MG63 (cell line): ENCODE data around the gene BLVRA. TPM values are rescaled to one million over a fixed set of nuclear protein-coding genes. Genes with fewer than 3 reads are reported as not detected.
"Not testable (repeated sequence)": the region's sequence is repeated elsewhere in the genome, so short reads cannot be mapped to it uniquely, and the experiment has no call there.

Source experiments
- DNase-seq: peaks from one replicate; pipeline ENCODE4 v3.0.0-alpha.2; 2020
- H3K27me3 ChIP-seq: fragments of 250-450 bp; sonication (Bioruptor Pico); 2 replicates; pipeline ENCODE4 v1.5.1; 2020; ENCODE audit warnings: mild to moderate bottlenecking, moderate library complexity
- H3K36me3 ChIP-seq: fragments of 250-450 bp; sonication (Bioruptor Pico); 2 replicates; pipeline ENCODE4 v1.5.1; 2020; ENCODE audit warnings: mild to moderate bottlenecking, moderate library complexity
- H3K4me3 ChIP-seq: fragments of 250-450 bp; sonication (Bioruptor Pico); 2 replicates; pipeline ENCODE4 v1.5.1; 2020; ENCODE audit warnings: mild to moderate bottlenecking, moderate library complexity
- H3K9me3 ChIP-seq: fragments of 250-450 bp; sonication (Bioruptor Pico); 2 replicates; pipeline ENCODE4 v1.5.1; 2020; ENCODE audit warnings: mild to moderate bottlenecking, moderate library complexity
- total RNA-seq: library from RNA; depleted of rRNA; stranded (reverse); fragments of >200 nt; shearing (Covaris generic); gene quantifications from 2 replicates; pipeline ENCODE4 v1.2.3, GENCODE V29; 2014; ENCODE audit warnings: low replicate concordance

The BLVRA gene
- total RNA-seq, 1 experiment from 2014 or later: 42.1 TPM

DNA sequence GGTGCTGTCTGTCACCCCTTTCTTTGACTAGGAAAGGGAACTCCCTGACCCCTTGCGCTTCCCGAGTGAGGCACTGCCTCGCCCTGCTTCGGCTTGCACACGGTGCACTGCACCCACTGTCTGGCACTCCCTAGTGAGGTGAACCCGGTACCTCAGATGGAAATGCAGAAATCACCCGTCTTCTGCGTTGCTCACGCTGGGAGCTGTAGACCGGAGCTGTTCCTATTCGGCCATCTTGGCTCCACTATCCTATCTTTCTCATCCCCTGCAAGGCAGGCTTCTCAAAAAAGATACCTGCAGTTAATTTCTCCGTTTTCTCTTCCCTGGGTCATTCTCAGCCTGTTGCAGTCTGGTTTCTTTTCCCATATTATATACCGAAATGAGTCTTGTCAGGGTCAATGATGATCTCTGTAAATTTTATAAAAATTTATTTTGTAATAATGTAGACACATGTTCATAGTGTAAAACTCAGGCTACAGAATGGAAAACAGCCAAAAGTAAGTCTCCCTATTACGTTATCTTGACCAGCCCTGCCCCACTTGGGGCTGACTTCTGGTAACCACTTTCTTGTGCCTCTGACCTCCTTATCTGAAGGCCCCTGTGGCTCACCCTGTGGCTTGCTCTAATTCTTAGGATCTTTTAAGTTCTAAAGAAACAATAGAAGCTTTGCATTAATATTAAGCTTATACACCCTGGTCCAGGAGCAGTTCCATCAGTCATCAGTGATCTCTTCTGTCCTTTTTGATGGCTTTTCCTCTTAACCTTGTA, 20.7 kb downstream of the BLVRA start:
- 0 out of 2 replicates have a peak, but pooled peaks cover 2% of the 10 kb centered on the region for H3K9me3 ChIP-seq
- no peaks in the 10 kb centered on the region for H3K27me3 ChIP-seq
- H3K36me3 ChIP-seq: peaks cover 2% of the 10 kb centered on the region; the same call in 1 of the 2 replicates
- DNase-seq: no peak
- no peak overlapping the region for H3K4me3 ChIP-seq

DNA sequence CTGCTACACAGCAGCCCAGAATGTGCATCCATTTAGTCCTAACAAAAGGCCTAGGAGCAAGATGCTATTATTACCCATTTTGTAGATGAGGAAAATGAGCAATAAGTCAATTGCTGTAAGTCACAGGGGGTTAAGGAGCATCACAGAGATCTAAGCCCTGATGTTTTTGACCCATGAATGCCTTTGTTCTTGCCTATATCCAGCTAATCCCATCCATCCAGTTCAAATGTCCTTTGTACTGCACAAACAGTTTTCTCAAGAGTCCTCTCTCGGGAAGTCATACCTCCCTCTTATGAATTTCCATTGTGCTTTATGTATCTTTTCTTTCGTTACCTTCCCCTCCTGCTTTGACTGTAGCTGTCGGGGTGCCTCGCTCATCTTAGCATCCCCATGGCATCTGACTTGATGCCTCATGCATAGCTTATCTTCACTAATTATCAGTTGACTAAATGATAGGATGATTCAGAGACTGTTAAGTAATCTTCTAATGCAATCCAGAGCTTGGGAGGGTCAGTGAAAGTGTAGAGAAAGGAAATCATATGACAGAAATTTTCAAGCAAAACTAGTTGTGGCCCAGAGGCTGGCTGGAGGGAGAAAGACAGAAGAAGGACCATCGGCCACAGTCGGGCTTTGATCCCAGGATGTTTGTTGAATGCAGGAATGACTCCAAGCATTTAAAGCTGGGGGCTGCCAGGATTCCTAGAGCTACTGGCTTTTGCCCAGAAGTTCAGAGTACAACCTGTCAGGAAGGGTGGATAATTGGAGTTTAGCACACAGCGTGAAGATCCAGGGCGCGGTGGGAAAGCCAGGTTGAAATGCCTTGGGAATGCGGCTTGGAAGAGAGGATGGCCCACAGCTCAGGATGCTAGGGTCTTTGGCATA, 23.5 kb downstream of the BLVRA start:
- Histone ChIP-seq H3K4me3 (no peak overlapping the region), H3K9me3 (no peaks in the 10 kb centered on the region), H3K27me3 (no peaks in the 10 kb centered on the region), H3K36me3 (peaks cover 2% of the 10 kb centered on the region; the same call in 1 of the 2 replicates)
- DNase-seq: no peak

DNA sequence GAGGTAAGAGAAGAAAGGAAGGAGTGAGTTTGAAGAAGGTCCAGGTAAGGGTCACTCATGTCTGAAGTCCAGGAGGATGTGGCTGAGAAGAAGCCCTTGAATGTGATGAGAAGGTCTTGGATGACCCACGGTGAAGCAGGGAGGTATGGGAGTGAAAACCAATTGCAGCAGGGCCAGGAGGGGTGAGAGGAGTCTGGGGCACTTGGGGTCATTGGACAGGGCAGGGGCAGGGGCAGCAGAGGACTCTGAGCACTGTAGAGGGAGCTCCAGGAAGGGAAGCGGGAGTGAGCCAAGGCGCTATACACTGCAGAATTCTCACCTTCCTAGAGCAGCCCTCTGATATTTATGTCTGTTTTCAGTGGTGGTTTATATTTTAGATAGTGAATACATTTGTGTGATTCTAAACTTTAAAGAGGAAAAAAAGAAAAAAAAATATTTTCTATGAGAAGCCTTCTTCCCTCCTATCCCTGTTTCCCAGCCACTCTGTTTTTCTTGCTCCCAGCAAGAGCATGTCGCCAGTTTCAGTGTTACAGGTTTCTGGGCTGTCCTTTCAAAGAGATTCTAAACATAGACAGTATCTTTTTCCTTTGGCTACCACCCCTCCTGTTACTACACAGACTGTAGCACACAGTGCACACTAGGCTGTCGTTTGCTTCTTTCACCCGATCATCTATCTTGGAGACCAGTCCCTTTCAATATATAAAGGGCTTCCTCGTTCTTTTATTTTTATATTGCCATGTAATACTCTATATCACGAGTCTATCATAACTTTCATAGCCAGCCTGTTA, 24.5 kb downstream of the BLVRA start:
- DNase-seq: no peak

DNA sequence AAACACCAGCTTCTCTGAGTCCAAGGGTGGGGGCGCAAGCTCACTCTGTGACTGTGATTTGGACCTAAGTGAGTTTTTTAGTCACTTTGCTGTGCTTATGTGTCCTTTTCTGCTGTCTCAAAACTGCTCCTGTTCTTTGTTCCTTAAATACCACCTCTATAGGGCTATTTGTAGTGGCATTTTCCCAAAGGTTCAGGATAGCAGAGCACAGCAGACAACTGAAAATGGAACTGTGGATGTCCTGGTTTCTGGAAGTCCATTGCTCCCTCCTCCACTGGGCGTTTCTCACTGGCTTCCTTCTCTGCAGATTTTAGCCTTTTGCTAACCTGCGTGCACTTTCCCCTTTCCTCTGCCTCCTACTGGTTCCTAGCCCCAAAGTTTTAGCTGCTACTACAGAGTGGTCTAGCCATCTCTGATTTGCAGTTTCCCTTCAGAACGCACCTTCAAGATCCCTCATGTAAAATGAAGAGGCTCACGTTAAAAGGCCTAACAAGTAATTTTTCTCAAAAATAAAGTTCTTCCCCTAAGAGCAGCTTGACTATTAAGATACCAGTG, 25.6 kb downstream of the BLVRA start:
- H3K27me3 ChIP-seq: no peaks in the 10 kb centered on the region
- H3K36me3 ChIP-seq: peaks cover 2% of the 10 kb centered on the region
- DNase-seq: no peak
- H3K4me3 ChIP-seq: no peak overlapping the region
- H3K9me3 ChIP-seq: no peaks in the 10 kb centered on the region

More for the DNA sequence above, 24.5 kb downstream of the BLVRA start:
- Histone ChIP-seq H3K9me3 (no peaks in the 10 kb centered on the region), H3K36me3 (peaks cover 2% of the 10 kb centered on the region; the same call in 1 of the 2 replicates), H3K27me3 (no peaks in the 10 kb centered on the region), H3K4me3 (no peak overlapping the region)

DNA sequence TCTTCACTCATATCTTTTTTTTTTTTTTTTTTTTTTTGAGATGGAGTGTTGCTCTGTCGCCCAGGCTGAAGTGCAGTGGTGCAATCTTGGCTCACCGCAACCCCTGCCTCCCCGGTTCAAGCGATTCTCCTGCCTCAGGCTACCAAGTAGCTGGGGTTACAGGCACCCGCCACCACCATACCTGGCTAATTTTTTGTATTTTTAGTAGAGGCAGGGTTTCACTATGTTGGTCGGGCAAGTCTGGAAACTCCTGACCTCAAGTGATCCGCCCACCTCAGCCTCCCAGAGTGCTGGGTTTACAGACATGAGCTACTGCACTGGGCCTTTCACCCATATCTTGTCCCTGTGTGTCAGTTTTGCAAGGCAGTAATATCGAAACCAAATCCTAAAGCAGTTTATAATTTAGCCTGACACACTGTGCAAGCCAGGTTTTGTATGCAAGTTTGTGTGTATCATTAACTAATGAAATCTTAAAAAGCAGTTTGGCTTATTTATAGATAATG, 26.2 kb downstream of the BLVRA start:
- H3K4me3 ChIP-seq, DNase-seq, H3K36me3 ChIP-seq, H3K9me3 ChIP-seq, H3K27me3 ChIP-seq: not testable (repeated sequence)

DNA sequence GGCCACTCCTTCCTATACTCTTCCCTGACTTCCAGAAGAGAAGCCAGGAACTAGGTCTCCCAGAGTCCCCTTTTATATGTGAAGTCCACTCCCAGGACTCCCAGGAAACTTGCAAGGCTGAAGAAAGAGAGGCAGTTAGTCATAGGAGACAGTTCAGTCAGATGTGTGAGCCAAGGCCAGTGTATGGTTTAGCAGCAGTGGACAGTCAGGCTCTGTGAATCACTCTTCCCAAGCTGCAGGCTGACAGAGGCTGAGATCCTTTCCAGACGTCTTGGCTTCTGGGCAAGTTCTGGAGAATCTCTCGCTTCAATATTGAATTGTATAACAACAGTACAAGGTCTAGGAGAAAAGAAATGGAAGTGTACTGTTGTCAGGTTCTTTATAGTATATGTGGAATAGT, 26.9 kb downstream of the BLVRA start:
- no peak overlapping the region for H3K4me3 ChIP-seq
- DNase-seq: peak; percentile 82
- no peaks in the 10 kb centered on the region for H3K9me3 ChIP-seq
- H3K27me3 ChIP-seq: no peaks in the 10 kb centered on the region
- peaks cover under 1% of the 10 kb centered on the region for H3K36me3 ChIP-seq

DNA sequence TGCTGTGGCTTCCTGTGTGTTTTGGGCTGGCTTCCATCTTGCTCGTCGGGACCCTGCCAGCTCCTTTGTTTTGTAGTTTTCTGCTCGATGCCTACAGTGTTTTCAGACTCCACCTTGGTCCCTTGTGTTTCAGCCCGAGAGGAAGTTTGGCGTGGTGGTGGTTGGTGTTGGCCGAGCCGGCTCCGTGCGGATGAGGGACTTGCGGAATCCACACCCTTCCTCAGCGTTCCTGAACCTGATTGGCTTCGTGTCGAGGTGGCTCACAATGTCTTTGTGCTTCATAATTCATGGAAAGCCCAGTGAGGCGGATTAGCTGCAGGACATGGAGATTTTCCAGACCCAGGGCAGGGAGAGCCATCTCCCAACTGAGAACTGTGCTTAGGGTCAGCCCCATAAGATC, 29.3 kb downstream of the BLVRA start:
- no peak overlapping the region for H3K4me3 ChIP-seq
- no peaks in the 10 kb centered on the region for H3K27me3 ChIP-seq
- no peaks in the 10 kb centered on the region for H3K9me3 ChIP-seq
- peaks cover 10% of the 10 kb centered on the region for H3K36me3 ChIP-seq
- DNase-seq: no peak

DNA sequence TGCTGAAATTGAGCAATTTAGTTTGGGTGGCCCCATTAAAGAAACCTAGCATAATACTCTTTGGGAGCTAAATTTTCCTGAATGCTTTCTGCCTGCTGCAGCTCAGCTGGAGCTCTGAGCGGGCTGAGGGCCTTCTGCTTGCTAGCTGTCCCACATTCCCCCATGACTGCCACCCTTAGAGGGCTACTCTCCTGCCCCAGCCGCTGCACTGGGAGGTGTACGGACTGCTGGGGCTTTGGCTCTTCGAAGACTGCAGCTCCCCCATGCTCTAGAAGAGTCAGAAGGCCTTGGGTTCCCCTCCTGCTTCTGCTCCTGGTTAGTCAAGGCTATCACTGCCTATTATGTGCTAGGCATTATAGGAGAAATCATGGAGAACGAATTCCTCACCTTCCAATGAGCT, 31.5 kb downstream of the BLVRA start:
- no peak for DNase-seq
- Histone ChIP-seq H3K4me3 (no peak overlapping the region), H3K27me3 (no peaks in the 10 kb centered on the region), H3K9me3 (no peaks in the 10 kb centered on the region), H3K36me3 (peaks cover 10% of the 10 kb centered on the region)

DNA sequence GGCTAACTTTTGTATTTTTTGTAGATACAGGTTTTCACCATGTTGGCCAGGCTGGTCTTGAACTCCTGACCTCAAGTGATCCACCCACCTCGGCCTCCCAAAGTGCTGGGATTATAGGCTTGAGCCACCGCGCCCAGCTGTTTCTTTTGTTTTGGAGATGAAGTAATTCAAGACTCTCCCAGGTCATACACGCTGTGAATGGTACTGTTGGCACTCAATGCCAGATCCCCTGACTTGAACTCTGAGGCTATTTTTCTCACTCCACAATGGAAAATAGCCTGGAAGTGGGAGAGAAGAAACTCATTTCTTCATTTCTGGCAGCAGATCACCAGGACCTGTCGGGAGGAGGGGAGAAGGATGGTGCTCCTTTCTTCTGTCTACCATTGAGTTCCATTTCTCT, 32.4 kb downstream of the BLVRA start:
- no peaks in the 10 kb centered on the region for H3K27me3 ChIP-seq
- DNase-seq: no peak
- H3K4me3 ChIP-seq: no peak overlapping the region
- no peaks in the 10 kb centered on the region for H3K9me3 ChIP-seq
- peaks cover 12% of the 10 kb centered on the region for H3K36me3 ChIP-seq

DNA sequence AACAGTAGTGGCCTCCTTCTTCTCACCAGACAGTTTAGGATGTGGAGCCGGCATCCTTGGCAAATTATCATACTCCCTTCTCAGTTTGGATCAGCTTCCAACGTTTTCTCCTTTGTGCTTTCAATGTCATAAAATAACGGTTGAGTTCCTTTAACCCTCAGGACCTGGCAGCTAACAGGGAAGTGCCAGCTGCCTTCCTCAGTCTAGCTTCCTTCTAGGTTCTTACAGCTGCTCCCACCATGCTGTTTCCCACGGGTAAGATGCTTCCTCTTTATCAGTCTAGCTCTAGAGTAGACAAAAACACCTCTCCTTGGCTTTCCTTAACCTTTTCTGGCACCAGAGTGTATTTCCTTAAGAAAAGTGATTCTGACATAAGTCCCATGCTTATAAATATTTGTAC, 33.2 kb downstream of the BLVRA start:
- no peak for DNase-seq
- H3K9me3 ChIP-seq: no peaks in the 10 kb centered on the region
- H3K27me3 ChIP-seq: no peaks in the 10 kb centered on the region
- peaks cover 12% of the 10 kb centered on the region for H3K36me3 ChIP-seq
- no peak overlapping the region for H3K4me3 ChIP-seq

DNA sequence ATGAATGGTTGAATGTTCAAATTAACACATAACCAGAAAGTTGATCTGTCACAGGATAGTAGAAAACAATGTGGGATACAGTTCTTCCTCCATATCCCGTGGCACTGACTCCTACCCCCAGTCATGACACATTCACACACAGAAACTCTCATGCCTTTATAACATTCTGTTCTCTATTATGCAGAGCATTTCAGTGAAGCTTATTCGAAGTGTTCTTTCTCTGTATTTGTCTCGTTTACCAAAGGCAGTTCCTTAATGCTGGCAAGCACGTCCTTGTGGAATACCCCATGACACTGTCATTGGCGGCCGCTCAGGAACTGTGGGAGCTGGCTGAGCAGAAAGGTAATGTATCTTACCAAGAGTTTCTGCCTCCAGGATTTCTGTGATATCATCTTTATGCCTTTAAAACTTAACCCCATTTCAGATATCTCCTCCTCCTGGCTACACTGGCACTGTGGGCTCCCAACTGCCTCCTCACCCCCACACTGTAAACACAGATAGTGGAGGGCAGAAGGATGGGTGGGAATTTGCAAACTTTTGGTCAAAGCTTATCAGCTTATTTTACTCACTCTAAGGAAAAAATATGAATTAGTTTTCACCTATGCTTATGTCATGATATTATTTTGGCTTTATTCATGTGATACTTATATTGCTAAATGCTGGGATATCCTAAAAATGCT, 34.1 kb downstream of the BLVRA start:
- Histone ChIP-seq H3K4me3 (no peak overlapping the region), H3K36me3 (peaks cover 19% of the 10 kb centered on the region), H3K9me3 (no peaks in the 10 kb centered on the region), H3K27me3 (no peaks in the 10 kb centered on the region)
- DNase-seq: no peak

DNA sequence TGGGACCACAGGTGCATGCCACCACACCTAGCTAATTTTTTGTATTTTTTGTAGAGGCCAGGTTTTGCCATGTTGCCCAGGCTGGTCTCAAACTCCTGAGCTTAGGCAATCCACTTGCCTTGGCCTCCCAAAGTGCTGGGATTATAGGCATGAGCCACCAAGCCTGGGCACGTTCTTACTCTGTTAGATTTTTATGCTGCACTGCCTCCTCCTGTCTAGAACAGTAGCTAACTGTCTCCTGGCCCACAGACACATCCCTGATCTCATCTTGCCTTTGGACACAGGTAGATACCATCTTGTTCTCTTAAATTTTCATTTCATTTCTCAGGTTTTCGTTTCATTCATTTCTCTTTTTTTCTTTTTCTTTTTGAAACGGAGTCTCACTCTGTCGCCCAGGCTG, 41.1 kb downstream of the BLVRA start:
- Histone ChIP-seq H3K4me3 (no peak overlapping the region), H3K27me3 (no peaks in the 10 kb centered on the region), H3K9me3 (no peaks in the 10 kb centered on the region), H3K36me3 (peaks cover 26% of the 10 kb centered on the region)
- no peak for DNase-seq

DNA sequence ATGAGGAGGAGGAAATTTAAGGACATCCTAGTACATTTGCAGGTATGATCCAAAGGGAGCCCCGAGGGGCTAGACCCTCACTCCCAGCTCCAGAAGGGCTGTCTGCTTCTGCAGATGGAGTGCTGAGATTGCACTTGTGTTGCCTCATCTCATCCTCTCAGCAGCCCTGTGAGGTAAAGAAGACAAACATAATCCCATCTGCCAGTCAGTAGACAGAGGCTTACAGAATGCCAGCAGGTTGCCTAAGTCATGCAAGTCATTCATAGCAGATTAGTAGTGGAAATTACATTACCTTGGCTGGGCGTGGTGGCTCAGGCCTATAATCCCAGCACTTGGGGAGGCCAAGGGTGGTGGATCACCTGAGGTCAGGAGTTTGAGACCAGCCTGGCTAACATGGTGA, 45.4 kb downstream of the BLVRA start:
- Histone ChIP-seq H3K27me3 (no peaks in the 10 kb centered on the region), H3K9me3 (no peaks in the 10 kb centered on the region), H3K36me3 (peaks cover 22% of the 10 kb centered on the region), H3K4me3 (no peak overlapping the region)
- DNase-seq: no peak

DNA sequence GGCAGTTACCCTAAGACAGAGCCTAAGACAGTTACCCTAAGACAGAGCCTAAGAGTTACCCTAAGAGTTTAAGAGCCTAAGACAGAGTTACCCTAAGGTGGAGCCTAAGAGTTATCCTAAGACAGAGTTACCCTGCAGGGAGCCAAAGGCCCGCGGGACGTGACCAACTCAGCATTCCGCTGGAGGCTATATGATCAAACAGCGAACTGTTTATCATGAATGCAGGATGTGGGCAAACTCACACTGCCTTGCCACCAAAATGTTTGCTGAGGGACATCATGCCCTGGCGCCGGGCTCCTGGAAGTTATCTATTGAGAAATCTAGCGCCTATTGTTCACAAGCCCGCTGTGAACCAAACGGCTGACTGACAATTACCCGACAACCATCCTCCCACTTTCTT, 49.9 kb downstream of the BLVRA start:
- no peak for DNase-seq
- no peaks in the 10 kb centered on the region for H3K27me3 ChIP-seq
- no peaks in the 10 kb centered on the region for H3K9me3 ChIP-seq
- H3K36me3 ChIP-seq: peaks cover 15% of the 10 kb centered on the region
- H3K4me3 ChIP-seq: no peak overlapping the region

DNA sequence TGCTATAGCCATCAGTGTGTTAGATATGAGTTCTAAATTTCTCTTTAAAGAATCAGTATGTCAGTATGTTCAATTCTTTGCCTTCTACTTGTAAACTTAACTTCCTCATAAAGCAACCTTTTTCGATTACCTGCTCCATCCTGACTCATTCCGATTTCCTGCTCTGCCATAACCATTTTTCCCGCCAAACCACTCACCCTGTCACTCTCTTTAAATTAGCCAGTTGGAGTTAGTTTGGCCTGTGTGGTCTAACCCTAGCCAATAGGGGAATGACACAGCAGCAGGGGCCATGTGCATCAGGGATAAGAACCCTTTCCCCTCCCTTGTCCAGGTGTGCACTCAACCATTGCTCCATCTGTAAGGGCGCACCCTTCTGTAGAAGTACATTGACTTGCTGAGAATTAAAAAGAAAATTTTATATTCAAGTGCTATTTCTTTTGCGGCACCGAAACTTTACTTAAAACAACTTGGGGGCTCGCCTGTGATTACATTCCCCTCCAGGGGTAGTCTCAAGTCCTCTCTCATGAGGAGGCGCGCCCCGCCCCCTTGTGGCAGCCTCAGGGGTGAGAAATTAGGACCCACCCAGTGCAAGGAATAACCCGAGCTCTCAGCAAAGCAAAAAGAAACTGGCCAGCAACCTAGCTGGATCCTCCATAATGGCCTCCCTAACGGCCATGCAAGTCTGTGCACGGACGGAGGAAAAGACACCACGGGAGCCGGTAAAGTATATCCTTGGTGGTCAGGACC, 51.9 kb downstream of the BLVRA start:
- not testable (repeated sequence) for H3K36me3 ChIP-seq, H3K4me3 ChIP-seq, H3K9me3 ChIP-seq, H3K27me3 ChIP-seq
- peak; percentile 14 for DNase-seq
